Lung (tissue), 12 donors: Measurements from ENCODE around the gene AQP1. TPM values are rescaled to one million over a fixed set of nuclear protein-coding genes. Genes with fewer than 3 reads are reported as not detected.

Experiments used
- ATAC-seq: fragments of 200-7000 bp; cut with Tn5 transposase; one replicate; pipeline ENCODE4 v1.9.1; 2020; ENCODE audit warnings: moderate number of reproducible peaks; ENCODE audit not compliant: insufficient read depth, low FRiP score
- DNase-seq, 3 donors: peaks; one replicate each; pipeline ENCODE4 v3.0.0-alpha.2; 2013 to 2017
- H3K27ac ChIP-seq, 2 donors: one replicate each; pipeline ENCODE4 v1.5.1; 2013; ENCODE audit warnings: mild to moderate bottlenecking in 2 of 2, moderate library complexity in 2 of 2, control low read depth in 1 of 2, inconsistent platforms in 1 of 2, low read depth in 1 of 2, low read length in 1 of 2
- H3K27me3 ChIP-seq, 3 donors: one replicate each; pipeline ENCODE4 v1.5.1; 2013; ENCODE audit warnings: low read length in 2 of 3; ENCODE audit not compliant: control insufficient read depth in 3 of 3, insufficient read depth in 3 of 3
- H3K36me3 ChIP-seq, 4 donors: one replicate each; pipeline ENCODE4 v1.5.1; 2013; ENCODE audit warnings: low read length in 4 of 4, mild to moderate bottlenecking in 1 of 4, moderate library complexity in 1 of 4; ENCODE audit not compliant: control insufficient read depth in 4 of 4, insufficient read depth in 4 of 4
- H3K4me1 ChIP-seq, 5 donors: one replicate each; pipeline ENCODE4 v1.5.1; 2013; ENCODE audit warnings: low read length in 5 of 5, mild to moderate bottlenecking in 2 of 5, moderate library complexity in 1 of 5; ENCODE audit not compliant: control insufficient read depth in 5 of 5, insufficient read depth in 5 of 5
- H3K4me3 ChIP-seq: one replicate; pipeline ENCODE4 v1.5.1; 2013; ENCODE audit warnings: mild to moderate bottlenecking, control low read depth, moderate library complexity
- H3K9ac ChIP-seq, 2 donors: one replicate each; pipeline ENCODE4 v1.5.1; 2013; ENCODE audit warnings: low read length in 2 of 2, control low read depth in 1 of 2; ENCODE audit not compliant: insufficient read depth in 1 of 2
- H3K9me3 ChIP-seq, 4 donors: one replicate each; pipeline ENCODE4 v1.5.1; 2013; ENCODE audit warnings: low read length in 3 of 4, mild to moderate bottlenecking in 1 of 4, moderate library complexity in 1 of 4; ENCODE audit not compliant: control insufficient read depth in 4 of 4, insufficient read depth in 3 of 4
- WGBS, 2 donors: extraction: QIAGEN DNeasy Blood & Tissue Kit; methylation state at CpG; one replicate each; pipeline ENCODE4 v1.1.7; 2013; 5-methylcytosine and 5-hydroxymethylcytosine counted together
- polyA plus RNA-seq, 2 donors: library from polyadenylated mRNA; stranded (reverse); fragments of 200-250 nt; gene quantifications; one replicate each; pipeline ENCODE4 v1.2.1, GENCODE V29; 2013
- total RNA-seq, 2 donors: library from RNA; depleted of rRNA in 1 of 2; stranded (reverse); fragments of >200 nt in 1 of 2; gene quantifications; one replicate each; pipeline ENCODE4 v1.2.1, GENCODE V29; 2014 to 2021
- TF ChIP-seq, protein P1 (sequence below): IDR thresholded peaks from 2 replicates; pipeline ENCODE4 v1.5.1; 2012; ENCODE audit warnings: mild to moderate bottlenecking; ENCODE audit errors: control extremely low read depth, extremely low read depth
- donor health status: control.
- donor health status: control.
- donor health status: Bipolar disorder and iron deficiency.
- donor health status: healthy.
- donor health status: DM: yes; HTN: yes; CAD: no.

Gene AQP1
- total and polyA plus RNA-seq, 4 donors: 267 to 655 (median 428) TPM

DNA sequence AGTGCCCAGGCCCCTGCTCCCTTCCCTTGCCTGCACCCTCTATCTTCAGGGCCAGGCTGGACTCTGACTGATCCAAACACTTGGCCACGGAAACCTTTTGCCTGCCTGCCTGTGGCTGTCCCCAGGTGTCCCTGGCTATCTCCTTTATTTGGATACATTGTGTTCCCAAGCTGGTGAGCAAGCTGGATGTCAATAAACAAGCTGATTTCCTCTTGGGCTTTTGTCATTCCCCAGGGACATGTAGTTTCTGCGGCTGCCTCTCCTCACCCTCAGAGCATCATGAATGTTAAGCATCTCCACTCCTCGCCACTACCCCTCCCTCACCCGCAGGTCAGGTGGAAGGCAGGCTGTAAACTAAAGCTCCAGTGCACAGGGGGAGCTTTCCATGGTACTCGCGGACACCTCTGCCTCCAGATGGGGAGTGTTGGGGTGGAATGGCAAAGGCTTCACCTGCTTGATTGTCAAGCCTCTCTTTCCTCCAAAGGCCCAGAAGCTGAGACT, 59.0 kb downstream of the AQP1 start:
- TF ChIP-seq, protein P1, sequence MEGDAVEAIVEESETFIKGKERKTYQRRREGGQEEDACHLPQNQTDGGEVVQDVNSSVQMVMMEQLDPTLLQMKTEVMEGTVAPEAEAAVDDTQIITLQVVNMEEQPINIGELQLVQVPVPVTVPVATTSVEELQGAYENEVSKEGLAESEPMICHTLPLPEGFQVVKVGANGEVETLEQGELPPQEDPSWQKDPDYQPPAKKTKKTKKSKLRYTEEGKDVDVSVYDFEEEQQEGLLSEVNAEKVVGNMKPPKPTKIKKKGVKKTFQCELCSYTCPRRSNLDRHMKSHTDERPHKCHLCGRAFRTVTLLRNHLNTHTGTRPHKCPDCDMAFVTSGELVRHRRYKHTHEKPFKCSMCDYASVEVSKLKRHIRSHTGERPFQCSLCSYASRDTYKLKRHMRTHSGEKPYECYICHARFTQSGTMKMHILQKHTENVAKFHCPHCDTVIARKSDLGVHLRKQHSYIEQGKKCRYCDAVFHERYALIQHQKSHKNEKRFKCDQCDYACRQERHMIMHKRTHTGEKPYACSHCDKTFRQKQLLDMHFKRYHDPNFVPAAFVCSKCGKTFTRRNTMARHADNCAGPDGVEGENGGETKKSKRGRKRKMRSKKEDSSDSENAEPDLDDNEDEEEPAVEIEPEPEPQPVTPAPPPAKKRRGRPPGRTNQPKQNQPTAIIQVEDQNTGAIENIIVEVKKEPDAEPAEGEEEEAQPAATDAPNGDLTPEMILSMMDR: no peak
- H3K4me3 ChIP-seq: no peak overlapping the region
- ATAC-seq (no peak), DNase-seq (no peak)
- H3K27ac ChIP-seq: no peak overlapping the region
- H3K9ac ChIP-seq: no peak overlapping the region
- peaks cover 0 to 2% (median 0%) of the 10 kb centered on the region in 3 donors for H3K27me3 ChIP-seq
- WGBS, 2 donors: 50 to 51% methylated on average over 6 of the region's 6 CpGs
- peaks cover 0 to 24% (median 0%) of the 10 kb centered on the region in 5 donors for H3K4me1 ChIP-seq
- no peaks in the 10 kb centered on the region for H3K9me3 ChIP-seq
- H3K36me3 ChIP-seq: no peaks in the 10 kb centered on the region

DNA sequence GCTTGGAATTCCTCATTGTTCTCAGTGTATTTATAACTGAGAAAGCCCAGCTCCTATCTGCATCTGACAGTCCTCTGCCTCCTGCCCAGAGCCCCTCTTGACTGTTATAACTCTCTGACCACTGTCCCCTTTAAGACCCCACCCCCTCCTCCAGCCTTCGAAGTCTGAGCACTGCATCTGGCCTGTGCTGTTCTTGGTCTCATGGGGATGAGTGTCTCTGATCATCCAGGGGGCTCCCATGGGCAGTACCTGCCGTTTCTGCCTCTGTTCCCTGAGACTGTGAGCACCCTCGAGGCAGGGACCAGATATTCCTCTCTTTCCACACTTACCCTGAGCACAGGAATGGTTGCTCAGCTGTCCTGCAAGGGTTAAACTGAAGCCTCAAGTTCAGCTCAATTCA, 59.8 kb downstream of the AQP1 start:
- Histone ChIP-seq H3K9ac (no peak overlapping the region), H3K27me3 (peaks cover 0 to 2% (median 0%) of the 10 kb centered on the region in 3 donors), H3K4me3 (no peak overlapping the region), H3K36me3 (no peaks in the 10 kb centered on the region), H3K27ac (no peak overlapping the region), H3K4me1 (peaks cover 0 to 24% (median 0%) of the 10 kb centered on the region in 5 donors), H3K9me3 (no peaks in the 10 kb centered on the region)
- 64% methylated on average over 3 of the region's 3 CpGs for WGBS, 2 donors
- DNase-seq (no peak), ATAC-seq (no peak)
- TF ChIP-seq, protein P1: no peak

DNA sequence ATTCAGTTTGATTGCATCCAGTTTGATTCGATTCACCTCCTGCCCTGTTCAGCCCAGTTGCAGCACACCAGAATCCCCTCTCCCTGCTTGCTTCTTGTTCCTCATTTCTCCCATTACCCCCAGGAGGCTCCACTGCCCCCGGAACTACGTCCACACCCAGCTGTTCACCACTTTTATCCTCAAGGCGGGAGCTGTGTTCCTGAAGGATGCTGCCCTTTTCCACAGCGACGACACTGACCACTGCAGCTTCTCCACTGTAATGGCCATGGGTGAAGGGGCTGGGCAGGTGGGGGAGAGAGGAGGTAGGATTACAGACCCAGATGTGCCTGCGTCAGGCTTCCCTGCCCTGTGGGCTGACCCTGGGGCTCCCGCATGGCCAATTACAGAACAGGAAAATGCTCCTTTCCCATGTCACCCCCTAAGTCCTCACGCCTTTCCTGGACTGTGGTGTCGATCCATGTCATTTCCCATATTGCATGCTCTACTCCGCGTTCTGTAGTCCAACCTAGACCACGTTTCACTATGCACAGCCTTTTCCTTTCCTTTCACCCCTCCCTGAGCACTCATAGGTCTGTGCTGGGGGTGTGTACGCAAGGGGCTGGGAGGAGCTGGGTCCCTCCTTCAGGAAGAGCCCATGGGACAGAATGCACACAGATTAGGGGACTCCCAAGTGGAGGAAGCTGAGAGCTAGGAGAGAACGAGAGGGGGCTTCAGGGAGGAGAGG, 60.3 kb downstream of the AQP1 start:
- ATAC-seq: no peak
- H3K36me3 ChIP-seq: no peaks in the 10 kb centered on the region
- H3K4me3 ChIP-seq: no peak overlapping the region
- DNase-seq: no peak
- 52 to 56% methylated on average over 15 of the region's 15 CpGs for WGBS, 2 donors
- TF ChIP-seq, protein P1: no peak
- peaks cover 0 to 24% (median 0%) of the 10 kb centered on the region in 5 donors for H3K4me1 ChIP-seq
- H3K27me3 ChIP-seq: peaks cover 0 to 2% (median 0%) of the 10 kb centered on the region in 3 donors
- no peaks in the 10 kb centered on the region for H3K9me3 ChIP-seq
- H3K27ac ChIP-seq: no peak overlapping the region
- no peak overlapping the region for H3K9ac ChIP-seq
